C4-2B (cell line): ENCODE data around the gene ZBTB24.

Experiments used
- CTCF ChIP-seq: fragments of 450-650 bp; conservative IDR thresholded peaks from 2 replicates; pipeline ENCODE4 v1.5.1; 2017; ENCODE audit warnings: mild to moderate bottlenecking
- ZFX ChIP-seq: fragments of 450-650 bp; IDR thresholded peaks from 2 replicates; pipeline ENCODE4 v1.6.1; 2017

- TF ChIP-seq CTCF (no peak; the same call in 1 of the 2 replicates), ZFX (no peak)
Measured at GRCh38 chr6:109527989-109528388, 45.0 kb upstream of the ZBTB24 start.
